HepG2 (cell line): Measurements from ENCODE around the gene GON4L. TPM values are rescaled to one million over a fixed set of nuclear protein-coding genes. Genes with fewer than 3 reads are reported as not detected.

Experiments
- CEBPB ChIP-seq: IDR thresholded peaks from 2 replicates; pipeline ENCODE4 v1.6.1; 2011; ENCODE audit warnings: low read depth, low read length, improper control_type of control experiment, borderline replicate concordance
- DMAP1 ChIP-seq: IDR thresholded peaks from 2 replicates; pipeline ENCODE4 v1.6.1; 2016
- EP300 ChIP-seq, 3 experiments: sonication (generic) in 1 of 3; formaldehyde crosslinking in 1 of 3; IDR thresholded peaks; 2 replicates each; pipeline versions ENCODE4 v1.5.1 to v1.6.1; 2011 to 2020; ENCODE audit warnings: low read depth in 2 of 3, low read length in 2 of 3, borderline replicate concordance in 1 of 3, improper control_type of control experiment in 1 of 3, mild to moderate bottlenecking in 1 of 3, missing genetic modification reagents in 1 of 3, moderate library complexity in 1 of 3
- FOSL2 ChIP-seq: sonication (generic); formaldehyde crosslinking; IDR thresholded peaks from 2 replicates; pipeline ENCODE4 v1.4.0; 2020; ENCODE audit warnings: missing genetic modification reagents
- FOXA3 ChIP-seq: IDR thresholded peaks from 2 replicates; pipeline ENCODE4 v1.6.1; 2016; ENCODE audit warnings: missing genetic modification reagents, missing compliant biosample characterization
- FOXK1 ChIP-seq: sonication (generic); formaldehyde crosslinking; IDR thresholded peaks from 2 replicates; pipeline ENCODE4 v1.4.0; 2020; ENCODE audit warnings: low read depth, missing genetic modification reagents, borderline replicate concordance
- NCOA2 ChIP-seq: sonication (generic); formaldehyde crosslinking; IDR thresholded peaks from 2 replicates; pipeline ENCODE4 v1.8.0; 2022; ENCODE audit warnings: inconsistent platforms
- PAWR ChIP-seq: sonication (generic); formaldehyde crosslinking; IDR thresholded peaks from 2 replicates; pipeline ENCODE4 v1.4.0; 2020; ENCODE audit warnings: missing genetic modification reagents, mild to moderate bottlenecking, borderline replicate concordance
- TARDBP ChIP-seq: sonication (generic); formaldehyde crosslinking; IDR thresholded peaks from 2 replicates; pipeline ENCODE4 v1.8.0; 2022; ENCODE audit warnings: mild to moderate bottlenecking, missing genetic modification reagents
- TEAD3 ChIP-seq: optimal IDR thresholded peaks from 2 replicates; pipeline ENCODE3; 2016; ENCODE audit warnings: borderline replicate concordance
- U2AF1 ChIP-seq: fragments of 200-400 bp; formaldehyde crosslinking; optimal IDR thresholded peaks from 2 replicates; pipeline ENCODE3; 2017; ENCODE audit warnings: mild to moderate bottlenecking, low read depth, low read length
- ZBTB21 ChIP-seq: sonication (generic); formaldehyde crosslinking; IDR thresholded peaks from 2 replicates; pipeline ENCODE4 v1.4.0; 2020; ENCODE audit warnings: missing genetic modification reagents
- ZNF572 ChIP-seq: sonication (generic); formaldehyde crosslinking; IDR thresholded peaks from 2 replicates; pipeline ENCODE4 v1.5.1; 2020; ENCODE audit warnings: mild to moderate bottlenecking, missing genetic modification reagents
- polyA plus RNA-seq, 8 experiments: library from polyadenylated mRNA; depleted of rRNA in 3 of 8; stranded (reverse) in 7 of 8; unstranded in 1 of 8; fragments of >200 nt; fragmentation: Illumina TruSeq in 4 of 8; extraction: Trizol in 4 of 8; gene quantifications; 2 replicates each; pipeline versions ENCODE4 v1.2.1 to v1.2.3, GENCODE V29; 2011 to 2016; ENCODE audit warnings: low read depth in 4 of 8, missing spikeins in 1 of 8, mixed read lengths in 1 of 8; ENCODE audit not compliant: insufficient read depth in 1 of 8
- total RNA-seq, 5 experiments: library from RNA; depleted of rRNA; stranded (reverse); fragments of >200 nt; fragmentation: Illumina TruSeq; extraction: Trizol; gene quantifications; 2 replicates each; pipeline ENCODE4 v1.2.3, GENCODE V29; 2016; ENCODE audit warnings: low read depth in 1 of 5
- TF ChIP-seq, protein P1 (sequence below): fragments of 450-650 bp; IDR thresholded peaks from 2 replicates; pipeline ENCODE4 v1.6.1; 2016
- TF ChIP-seq, protein P2 (sequence below): sonication (generic); formaldehyde crosslinking; IDR thresholded peaks from 2 replicates; pipeline ENCODE4 v1.8.0; 2022; ENCODE audit warnings: mild to moderate bottlenecking, missing genetic modification reagents, moderate library complexity
- TF ChIP-seq, protein P3 (sequence below): sonication (generic); formaldehyde crosslinking; IDR thresholded peaks from 2 replicates; pipeline ENCODE4 v1.5.0; 2020; ENCODE audit warnings: mild to moderate bottlenecking, missing genetic modification reagents, borderline replicate concordance
- TF ChIP-seq, protein P4 (sequence below): IDR thresholded peaks from 2 replicates; pipeline ENCODE4 v1.4.0; 2020; ENCODE audit warnings: mild to moderate bottlenecking, missing genetic modification reagents

GON4L gene
- total and polyA plus RNA-seq, 2 of the 13 experiments (the other 11 are each of a cell fraction or from before 2014, with no cell fraction given) = 14.6 to 19.6 TPM

- TF ChIP-seq EP300 (IDR thresholded peaks at IDR 0.05; ENCODE audit: low read depth in 2 of 2, low read length in 2 of 2) (peak in 1 of 2 experiments; percentile 42; a peak in 1 of 4 replicates), EP300 (CRISPR knock-in tag; IDR thresholded peaks at IDR 0.05; ENCODE audit: borderline replicate concordance) (no peak), PAWR (no peak), DMAP1 (CRISPR knock-in tag) (0 out of 2 replicates have a peak, but pooled peaks have one; percentile 25), ZBTB21 (CRISPR knock-in tag) (peak; percentile 81), FOSL2 (CRISPR knock-in tag) (peak; percentile 62), NCOA2 (CRISPR knock-in tag) (peak; percentile 26; the same call in 1 of the 2 replicates), U2AF1 (no peak), CEBPB (peak; percentile 76; the same call in 1 of the 2 replicates), ZNF572 (CRISPR knock-in tag) (no peak), FOXK1 (CRISPR knock-in tag) (no peak), TEAD3 (CRISPR knock-in tag) (peak; percentile 80), FOXA3 (peak; percentile 43; the same call in 1 of the 2 replicates), TARDBP (peak; percentile 50; the same call in 1 of the 2 replicates)
- TF ChIP-seq, protein P1, sequence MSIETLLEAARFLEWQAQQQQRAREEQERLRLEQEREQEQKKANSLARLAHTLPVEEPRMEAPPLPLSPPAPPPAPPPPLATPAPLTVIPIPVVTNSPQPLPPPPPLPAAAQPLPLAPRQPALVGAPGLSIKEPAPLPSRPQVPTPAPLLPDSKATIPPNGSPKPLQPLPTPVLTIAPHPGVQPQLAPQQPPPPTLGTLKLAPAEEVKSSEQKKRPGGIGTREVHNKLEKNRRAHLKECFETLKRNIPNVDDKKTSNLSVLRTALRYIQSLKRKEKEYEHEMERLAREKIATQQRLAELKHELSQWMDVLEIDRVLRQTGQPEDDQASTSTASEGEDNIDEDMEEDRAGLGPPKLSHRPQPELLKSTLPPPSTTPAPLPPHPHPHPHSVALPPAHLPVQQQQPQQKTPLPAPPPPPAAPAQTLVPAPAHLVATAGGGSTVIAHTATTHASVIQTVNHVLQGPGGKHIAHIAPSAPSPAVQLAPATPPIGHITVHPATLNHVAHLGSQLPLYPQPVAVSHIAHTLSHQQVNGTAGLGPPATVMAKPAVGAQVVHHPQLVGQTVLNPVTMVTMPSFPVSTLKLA = peak; percentile 43; the same call in 1 of the 2 replicates
- TF ChIP-seq, protein P2, sequence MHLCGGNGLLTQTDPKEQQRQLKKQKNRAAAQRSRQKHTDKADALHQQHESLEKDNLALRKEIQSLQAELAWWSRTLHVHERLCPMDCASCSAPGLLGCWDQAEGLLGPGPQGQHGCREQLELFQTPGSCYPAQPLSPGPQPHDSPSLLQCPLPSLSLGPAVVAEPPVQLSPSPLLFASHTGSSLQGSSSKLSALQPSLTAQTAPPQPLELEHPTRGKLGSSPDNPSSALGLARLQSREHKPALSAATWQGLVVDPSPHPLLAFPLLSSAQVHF = no peak
- TF ChIP-seq, protein P3, sequence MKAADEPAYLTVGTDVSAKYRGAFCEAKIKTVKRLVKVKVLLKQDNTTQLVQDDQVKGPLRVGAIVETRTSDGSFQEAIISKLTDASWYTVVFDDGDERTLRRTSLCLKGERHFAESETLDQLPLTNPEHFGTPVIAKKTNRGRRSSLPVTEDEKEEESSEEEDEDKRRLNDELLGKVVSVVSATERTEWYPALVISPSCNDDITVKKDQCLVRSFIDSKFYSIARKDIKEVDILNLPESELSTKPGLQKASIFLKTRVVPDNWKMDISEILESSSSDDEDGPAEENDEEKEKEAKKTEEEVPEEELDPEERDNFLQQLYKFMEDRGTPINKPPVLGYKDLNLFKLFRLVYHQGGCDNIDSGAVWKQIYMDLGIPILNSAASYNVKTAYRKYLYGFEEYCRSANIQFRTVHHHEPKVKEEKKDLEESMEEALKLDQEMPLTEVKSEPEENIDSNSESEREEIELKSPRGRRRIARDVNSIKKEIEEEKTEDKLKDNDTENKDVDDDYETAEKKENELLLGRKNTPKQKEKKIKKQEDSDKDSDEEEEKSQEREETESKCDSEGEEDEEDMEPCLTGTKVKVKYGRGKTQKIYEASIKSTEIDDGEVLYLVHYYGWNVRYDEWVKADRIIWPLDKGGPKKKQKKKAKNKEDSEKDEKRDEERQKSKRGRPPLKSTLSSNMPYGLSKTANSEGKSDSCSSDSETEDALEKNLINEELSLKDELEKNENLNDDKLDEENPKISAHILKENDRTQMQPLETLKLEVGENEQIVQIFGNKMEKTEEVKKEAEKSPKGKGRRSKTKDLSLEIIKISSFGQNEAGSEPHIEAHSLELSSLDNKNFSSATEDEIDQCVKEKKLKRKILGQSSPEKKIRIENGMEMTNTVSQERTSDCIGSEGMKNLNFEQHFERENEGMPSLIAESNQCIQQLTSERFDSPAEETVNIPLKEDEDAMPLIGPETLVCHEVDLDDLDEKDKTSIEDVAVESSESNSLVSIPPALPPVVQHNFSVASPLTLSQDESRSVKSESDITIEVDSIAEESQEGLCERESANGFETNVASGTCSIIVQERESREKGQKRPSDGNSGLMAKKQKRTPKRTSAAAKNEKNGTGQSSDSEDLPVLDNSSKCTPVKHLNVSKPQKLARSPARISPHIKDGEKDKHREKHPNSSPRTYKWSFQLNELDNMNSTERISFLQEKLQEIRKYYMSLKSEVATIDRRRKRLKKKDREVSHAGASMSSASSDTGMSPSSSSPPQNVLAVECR (CRISPR knock-in tag) = no peak
- TF ChIP-seq, protein P4, sequence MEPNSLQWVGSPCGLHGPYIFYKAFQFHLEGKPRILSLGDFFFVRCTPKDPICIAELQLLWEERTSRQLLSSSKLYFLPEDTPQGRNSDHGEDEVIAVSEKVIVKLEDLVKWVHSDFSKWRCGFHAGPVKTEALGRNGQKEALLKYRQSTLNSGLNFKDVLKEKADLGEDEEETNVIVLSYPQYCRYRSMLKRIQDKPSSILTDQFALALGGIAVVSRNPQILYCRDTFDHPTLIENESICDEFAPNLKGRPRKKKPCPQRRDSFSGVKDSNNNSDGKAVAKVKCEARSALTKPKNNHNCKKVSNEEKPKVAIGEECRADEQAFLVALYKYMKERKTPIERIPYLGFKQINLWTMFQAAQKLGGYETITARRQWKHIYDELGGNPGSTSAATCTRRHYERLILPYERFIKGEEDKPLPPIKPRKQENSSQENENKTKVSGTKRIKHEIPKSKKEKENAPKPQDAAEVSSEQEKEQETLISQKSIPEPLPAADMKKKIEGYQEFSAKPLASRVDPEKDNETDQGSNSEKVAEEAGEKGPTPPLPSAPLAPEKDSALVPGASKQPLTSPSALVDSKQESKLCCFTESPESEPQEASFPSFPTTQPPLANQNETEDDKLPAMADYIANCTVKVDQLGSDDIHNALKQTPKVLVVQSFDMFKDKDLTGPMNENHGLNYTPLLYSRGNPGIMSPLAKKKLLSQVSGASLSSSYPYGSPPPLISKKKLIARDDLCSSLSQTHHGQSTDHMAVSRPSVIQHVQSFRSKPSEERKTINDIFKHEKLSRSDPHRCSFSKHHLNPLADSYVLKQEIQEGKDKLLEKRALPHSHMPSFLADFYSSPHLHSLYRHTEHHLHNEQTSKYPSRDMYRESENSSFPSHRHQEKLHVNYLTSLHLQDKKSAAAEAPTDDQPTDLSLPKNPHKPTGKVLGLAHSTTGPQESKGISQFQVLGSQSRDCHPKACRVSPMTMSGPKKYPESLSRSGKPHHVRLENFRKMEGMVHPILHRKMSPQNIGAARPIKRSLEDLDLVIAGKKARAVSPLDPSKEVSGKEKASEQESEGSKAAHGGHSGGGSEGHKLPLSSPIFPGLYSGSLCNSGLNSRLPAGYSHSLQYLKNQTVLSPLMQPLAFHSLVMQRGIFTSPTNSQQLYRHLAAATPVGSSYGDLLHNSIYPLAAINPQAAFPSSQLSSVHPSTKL (CRISPR knock-in tag) = peak; percentile 78; the same call in 1 of the 2 replicates
These were observed 36.6 kb upstream of the GON4L start (continued) for GRCh38 chr1:155893389-155894142.
